Glutamatergic neuron (in vitro differentiated cells): ENCODE results near the gene MIEF1. TPM values are rescaled to one million over a fixed set of nuclear protein-coding genes. Genes with fewer than 3 reads are reported as not detected.

ENCODE experiments used
- DNase-seq: peaks from one replicate; pipeline ENCODE4 v3.0.0; 2022
- H3K27ac Mint-ChIP-seq: one replicate; pipeline ENCODE4 v1.8.0; 2020; ENCODE audit warnings: mild to moderate bottlenecking, mixed read lengths, inconsistent platforms; ENCODE audit not compliant: unreplicated experiment
- H3K27me3 Mint-ChIP-seq: one replicate; pipeline ENCODE4 v1.8.0; 2020; ENCODE audit warnings: mild to moderate bottlenecking, moderate library complexity, mixed read lengths, inconsistent platforms; ENCODE audit not compliant: unreplicated experiment
- H3K36me3 Mint-ChIP-seq: one replicate; pipeline ENCODE4 v1.8.0; 2020; ENCODE audit warnings: mild to moderate bottlenecking, mixed read lengths, inconsistent platforms; ENCODE audit not compliant: unreplicated experiment
- H3K4me1 Mint-ChIP-seq: one replicate; pipeline ENCODE4 v1.8.0; 2020; ENCODE audit warnings: mild to moderate bottlenecking, low read depth, mixed read lengths, inconsistent platforms; ENCODE audit not compliant: unreplicated experiment
- H3K4me3 Mint-ChIP-seq: one replicate; pipeline ENCODE4 v1.8.0; 2020; ENCODE audit warnings: mild to moderate bottlenecking, mixed read lengths, inconsistent platforms; ENCODE audit not compliant: unreplicated experiment
- H3K9me3 Mint-ChIP-seq: one replicate; pipeline ENCODE4 v1.8.0; 2020; ENCODE audit warnings: mild to moderate bottlenecking, moderate library complexity, mixed read lengths, inconsistent platforms; ENCODE audit not compliant: unreplicated experiment
- total RNA-seq: library from RNA; stranded (reverse); fragmentation: NEBNext Ultra II Directional; extraction: Animal tissue kit (Norgen Biotek cat#: 25700); gene quantifications from one replicate; pipeline ENCODE4 v1.2.1, GENCODE V29; 2021; ENCODE audit not compliant: unreplicated experiment
- TF ChIP-seq, protein P1 (sequence below): fragments of 200-600 bp; sonication (generic); IDR thresholded peaks from one replicate; pipeline ENCODE4 v1.5.0; 2021; ENCODE audit not compliant: partially characterized antibody, unreplicated experiment

Gene MIEF1
- total RNA-seq, 1 donor from 2014 or later = 40.0 TPM

DNA sequence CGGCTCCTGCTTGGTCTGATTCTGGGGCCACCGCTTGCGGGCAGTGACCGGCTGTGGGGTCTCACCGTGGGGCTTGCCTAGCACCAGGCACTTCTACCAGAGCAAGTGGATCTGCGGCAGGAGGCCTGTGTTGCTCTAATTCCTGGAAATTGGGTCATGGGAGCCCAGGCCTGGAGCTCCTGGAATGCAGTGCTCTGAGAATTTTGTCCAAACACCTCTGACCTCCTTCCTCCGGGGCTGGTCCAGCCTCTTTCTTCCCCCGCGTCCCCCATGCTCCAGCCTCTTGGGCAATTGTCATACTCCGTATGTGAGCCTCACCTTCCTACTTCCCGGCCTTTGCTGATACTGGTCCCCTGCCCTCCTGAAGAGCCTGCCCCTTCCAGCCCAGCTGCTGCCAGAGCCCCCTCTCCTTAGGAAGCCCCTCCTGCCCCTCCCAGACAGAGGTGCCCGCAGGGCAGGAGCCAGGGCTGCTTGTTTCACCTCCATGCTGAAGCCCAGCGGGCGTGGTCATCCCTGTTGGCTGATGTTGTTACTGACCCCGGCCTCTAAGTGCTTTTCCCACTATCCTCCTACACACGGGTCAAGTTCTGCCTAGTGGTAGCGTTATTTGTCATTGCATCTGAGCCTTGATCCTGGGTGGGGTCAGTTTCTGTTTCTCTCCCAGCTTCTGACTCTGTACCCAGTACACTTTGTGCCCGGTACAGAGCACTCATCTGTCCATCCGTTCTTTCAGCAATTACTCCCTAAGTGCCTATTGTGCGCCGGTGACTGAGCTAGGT is 35.7 kb upstream of the MIEF1 start:
- TF ChIP-seq, protein P1, sequence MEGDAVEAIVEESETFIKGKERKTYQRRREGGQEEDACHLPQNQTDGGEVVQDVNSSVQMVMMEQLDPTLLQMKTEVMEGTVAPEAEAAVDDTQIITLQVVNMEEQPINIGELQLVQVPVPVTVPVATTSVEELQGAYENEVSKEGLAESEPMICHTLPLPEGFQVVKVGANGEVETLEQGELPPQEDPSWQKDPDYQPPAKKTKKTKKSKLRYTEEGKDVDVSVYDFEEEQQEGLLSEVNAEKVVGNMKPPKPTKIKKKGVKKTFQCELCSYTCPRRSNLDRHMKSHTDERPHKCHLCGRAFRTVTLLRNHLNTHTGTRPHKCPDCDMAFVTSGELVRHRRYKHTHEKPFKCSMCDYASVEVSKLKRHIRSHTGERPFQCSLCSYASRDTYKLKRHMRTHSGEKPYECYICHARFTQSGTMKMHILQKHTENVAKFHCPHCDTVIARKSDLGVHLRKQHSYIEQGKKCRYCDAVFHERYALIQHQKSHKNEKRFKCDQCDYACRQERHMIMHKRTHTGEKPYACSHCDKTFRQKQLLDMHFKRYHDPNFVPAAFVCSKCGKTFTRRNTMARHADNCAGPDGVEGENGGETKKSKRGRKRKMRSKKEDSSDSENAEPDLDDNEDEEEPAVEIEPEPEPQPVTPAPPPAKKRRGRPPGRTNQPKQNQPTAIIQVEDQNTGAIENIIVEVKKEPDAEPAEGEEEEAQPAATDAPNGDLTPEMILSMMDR = no peak
- no peak for DNase-seq
- H3K36me3 Mint-ChIP-seq = no peaks in the 10 kb centered on the region
- H3K4me3 Mint-ChIP-seq = no peak overlapping the region
- H3K4me1 Mint-ChIP-seq = peaks cover 9% of the 10 kb centered on the region
- H3K27ac Mint-ChIP-seq = no peak overlapping the region
- no peaks in the 10 kb centered on the region for H3K9me3 Mint-ChIP-seq
- H3K27me3 Mint-ChIP-seq = peaks cover 3% of the 10 kb centered on the region

DNA sequence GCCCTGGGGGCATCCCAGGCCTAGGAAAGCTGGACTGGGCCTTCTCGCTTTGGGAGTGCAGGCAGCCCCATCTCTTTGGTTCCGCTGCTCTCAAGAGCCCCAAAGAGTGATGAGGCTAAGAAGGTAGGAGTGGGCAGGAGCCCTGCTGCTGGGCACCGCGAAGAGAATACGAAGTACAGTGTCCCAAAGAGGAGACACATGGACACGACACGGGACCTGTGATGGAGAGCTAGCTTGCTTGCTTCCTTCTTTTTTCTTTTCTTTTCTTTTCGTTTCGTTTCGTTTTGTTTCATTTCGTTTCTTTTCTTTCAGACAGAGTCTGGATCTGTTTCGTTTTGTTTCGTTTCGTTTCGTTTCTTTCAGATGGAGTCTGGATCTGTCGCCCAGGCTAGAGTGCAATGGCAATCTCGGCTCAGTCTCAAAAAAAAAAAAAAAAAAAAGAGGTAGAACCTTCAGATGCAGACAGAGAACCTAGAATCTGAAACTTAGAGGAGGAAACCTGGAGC is 34.6 kb upstream of the MIEF1 start:
- no peak overlapping the region for H3K4me3 Mint-ChIP-seq
- no peaks in the 10 kb centered on the region for H3K36me3 Mint-ChIP-seq
- H3K9me3 Mint-ChIP-seq = no peaks in the 10 kb centered on the region
- TF ChIP-seq, protein P1 = no peak
- no peak for DNase-seq
- H3K4me1 Mint-ChIP-seq = peaks cover 14% of the 10 kb centered on the region
- H3K27ac Mint-ChIP-seq = no peak overlapping the region
- peaks cover 3% of the 10 kb centered on the region for H3K27me3 Mint-ChIP-seq

DNA sequence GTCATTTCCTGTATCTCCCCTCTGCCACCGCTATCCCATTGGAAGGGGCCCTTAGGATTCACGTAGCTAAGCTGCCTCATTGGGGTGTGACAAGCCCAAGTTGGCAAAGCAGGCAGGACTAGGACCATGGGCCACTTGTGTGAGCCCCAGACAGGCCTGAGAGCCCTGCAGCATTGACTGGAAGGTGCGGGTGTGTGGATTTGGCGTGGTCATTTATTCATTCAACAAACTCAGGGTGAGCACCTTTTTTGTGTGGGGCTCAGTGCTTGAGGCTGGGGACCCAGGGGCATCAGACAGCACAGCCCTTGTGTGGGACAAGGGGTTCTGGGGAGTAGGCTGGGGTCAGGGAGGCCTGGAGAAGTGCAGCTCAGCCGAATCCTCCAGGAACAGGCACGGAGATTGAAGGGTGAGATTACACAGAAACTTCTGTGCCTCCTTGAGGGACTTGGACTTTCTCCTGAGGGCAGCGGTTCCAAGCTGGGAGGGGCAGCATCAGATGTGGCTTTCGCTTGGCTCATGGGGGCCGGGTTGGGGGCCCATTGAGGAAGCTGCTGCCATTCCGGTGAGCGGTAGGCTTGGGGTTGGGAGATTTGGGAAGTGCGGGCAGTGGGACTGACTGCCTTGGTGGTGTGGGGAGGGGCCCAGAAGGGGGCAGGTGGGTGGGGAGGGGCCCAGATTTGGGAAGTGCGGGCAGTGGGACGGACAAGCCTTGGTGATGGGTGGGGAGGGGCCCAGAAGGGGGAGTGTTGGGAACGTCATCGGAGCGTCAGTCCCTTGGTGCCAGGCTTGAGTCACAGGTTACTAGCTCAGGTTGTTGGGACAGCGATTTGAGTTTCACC is 33.4 kb upstream of the MIEF1 start:
- H3K4me3 Mint-ChIP-seq = no peak overlapping the region
- no peaks in the 10 kb centered on the region for H3K36me3 Mint-ChIP-seq
- H3K4me1 Mint-ChIP-seq = peaks cover 21% of the 10 kb centered on the region
- H3K27ac Mint-ChIP-seq = no peak overlapping the region
- TF ChIP-seq, protein P1 = no peak
- peaks cover 3% of the 10 kb centered on the region for H3K27me3 Mint-ChIP-seq
- H3K9me3 Mint-ChIP-seq = no peaks in the 10 kb centered on the region
- no peak for DNase-seq

DNA sequence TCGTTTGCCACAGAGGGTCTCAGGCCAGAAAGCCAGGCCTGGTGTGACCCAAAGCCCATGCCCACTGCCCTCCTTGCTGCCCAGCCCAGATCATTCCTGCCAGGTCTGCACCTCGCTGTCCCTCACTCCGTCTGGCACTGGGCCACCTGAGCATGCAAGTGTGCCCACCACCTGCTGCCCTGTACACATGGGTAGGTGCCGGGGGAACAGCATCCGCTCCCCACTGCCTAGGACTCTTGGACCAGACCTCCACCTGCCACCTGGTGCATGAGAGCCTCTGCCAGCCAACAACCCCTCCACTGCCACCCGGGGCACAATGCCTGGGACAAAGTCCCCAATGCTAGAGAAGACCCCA is 32.8 kb upstream of the MIEF1 start:
- H3K4me3 Mint-ChIP-seq = no peak overlapping the region
- peaks cover 21% of the 10 kb centered on the region for H3K4me1 Mint-ChIP-seq
- no peaks in the 10 kb centered on the region for H3K36me3 Mint-ChIP-seq
- DNase-seq = no peak
- no peaks in the 10 kb centered on the region for H3K9me3 Mint-ChIP-seq
- H3K27me3 Mint-ChIP-seq = peaks cover 3% of the 10 kb centered on the region
- TF ChIP-seq, protein P1 = no peak
- no peak overlapping the region for H3K27ac Mint-ChIP-seq
